Activated CD4-positive, alpha-beta T cell treated with anti-CD3 and anti-CD28 coated beads, Interleukin-10, Interleukin-2, amounts not matched to agents 100 ng/mL and 50 ng/mL, durations not matched to agents 16 hours and 8 hours (primary cell): ENCODE results near the gene RTP5.

Source experiments
- DNase-seq: peaks from one replicate; pipeline ENCODE4 v3.0.0-alpha.2; 2020

Gene RTP5

DNA sequence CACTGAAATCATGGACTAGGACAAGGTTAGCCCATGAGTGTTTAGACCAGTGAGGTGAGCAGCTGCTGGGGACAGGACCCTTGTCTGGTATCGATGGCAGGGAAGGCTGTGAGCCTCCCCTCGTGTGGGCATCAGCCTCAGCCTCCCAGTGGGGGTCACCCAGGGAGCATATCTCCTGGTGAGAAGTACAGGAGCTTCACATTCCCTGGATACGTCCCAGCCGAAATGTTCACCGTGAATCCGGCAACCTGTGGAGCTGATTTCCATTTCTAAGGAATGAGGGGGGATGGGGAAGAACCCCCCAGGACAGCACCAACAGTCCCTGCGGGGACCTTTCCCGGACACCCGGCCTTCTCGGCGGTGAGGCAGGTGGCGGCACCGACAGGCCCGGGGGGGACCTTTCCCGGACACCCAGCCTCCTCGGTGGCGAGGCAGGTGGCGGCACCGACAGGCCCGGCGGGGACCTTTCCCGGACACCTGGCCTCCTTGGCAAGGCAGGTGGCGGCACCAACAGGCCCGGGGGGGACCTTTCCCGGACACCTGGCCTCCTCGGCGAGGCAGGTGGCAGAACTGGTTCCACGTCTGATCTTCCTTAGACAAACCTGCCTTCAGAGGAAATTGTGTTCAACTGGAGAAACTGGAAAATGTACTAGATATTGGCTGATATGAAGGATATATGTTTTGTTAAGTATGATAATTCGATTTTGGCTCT is 21.2 kb downstream of the RTP5 start:
- DNase-seq, result no peak

DNA sequence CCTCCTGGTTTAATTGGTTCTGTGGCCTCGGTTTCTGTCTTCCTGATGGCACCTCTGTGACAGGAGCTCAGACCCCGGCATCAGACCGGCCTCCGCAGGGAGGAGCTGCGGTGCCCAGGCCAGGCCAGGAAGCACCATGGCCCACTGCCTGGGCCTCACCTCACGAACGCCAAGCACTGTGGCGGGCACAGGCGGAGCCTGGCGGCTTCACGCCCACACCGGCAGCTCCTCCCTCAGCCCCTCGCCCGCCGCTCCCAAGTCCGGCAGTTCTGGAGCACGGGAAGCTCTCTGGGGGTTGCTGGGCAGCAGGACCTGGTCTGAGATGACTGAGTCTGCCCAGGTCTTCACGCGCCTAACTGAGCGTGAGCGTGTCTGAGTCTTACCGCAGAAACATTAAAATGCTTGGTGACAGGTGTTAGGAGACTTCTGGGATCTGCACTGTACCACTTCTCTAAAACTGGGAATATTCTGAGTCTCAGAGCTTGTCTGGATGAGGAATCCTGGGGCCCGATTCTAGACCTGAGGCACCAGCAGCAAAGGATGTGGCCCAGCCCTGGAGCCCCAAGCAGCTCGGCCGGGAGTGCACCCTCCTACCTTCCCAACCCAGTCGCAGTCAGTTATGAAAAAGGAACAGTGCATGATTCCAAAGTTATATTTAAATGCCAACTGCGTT is 21.9 kb downstream of the RTP5 start:
- no peak for DNase-seq

DNA sequence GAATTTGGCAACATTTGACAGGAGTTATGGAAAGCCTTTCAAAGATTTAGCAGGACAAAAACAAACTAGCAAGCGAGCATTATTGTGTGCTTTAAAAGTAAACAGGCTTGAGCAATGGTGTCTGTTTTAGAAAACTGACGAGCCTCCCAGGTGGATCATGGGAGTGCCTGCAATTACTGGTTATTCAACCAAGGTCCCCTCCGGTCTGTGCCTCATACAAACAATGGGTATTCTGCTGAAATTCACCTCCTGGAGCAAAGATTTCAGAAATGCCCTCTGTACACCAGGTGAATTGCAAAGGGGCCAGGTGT is 22.4 kb downstream of the RTP5 start:
- DNase-seq, result no peak

DNA sequence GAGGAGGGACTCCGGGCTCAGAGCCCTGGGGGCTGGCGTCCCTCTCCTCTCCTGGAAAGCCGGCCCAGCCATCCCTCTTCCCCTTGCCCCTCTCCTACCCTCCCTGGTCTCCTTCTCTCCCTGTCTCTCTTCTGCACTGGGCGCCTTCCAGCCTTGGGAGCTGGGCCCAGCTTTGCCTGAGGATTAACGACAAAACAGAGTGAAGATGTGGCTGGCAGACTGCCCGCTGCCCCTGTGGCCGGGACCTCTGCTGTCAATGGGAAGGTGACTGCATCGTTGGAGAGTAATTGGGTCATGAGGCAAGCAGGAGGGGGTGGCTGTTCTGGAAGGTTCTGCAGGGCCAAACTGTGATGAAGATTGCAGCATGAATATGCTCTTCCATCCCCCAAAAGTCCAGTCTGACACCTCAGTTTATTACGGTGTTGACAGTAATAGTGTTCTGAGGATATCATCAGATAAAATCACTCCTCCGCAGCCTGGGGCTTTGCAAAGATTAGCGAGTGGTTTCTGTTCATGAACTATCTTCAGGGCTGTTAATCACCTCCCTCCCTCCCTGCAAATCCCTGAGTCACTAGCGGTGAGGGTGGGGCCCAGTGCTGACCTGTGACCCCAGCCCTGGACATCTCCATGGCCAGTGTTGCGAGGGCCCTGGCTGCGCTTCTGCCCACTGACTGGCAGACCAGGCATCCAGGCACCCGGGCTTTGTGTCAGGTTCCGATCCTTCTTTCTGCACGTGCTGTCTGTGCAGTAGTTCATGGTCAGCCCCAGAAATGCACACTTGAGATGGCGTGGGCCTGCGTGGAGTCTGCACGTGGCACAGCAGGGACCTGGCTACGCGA is 23.0 kb downstream of the RTP5 start:
- DNase-seq, result no peak

DNA sequence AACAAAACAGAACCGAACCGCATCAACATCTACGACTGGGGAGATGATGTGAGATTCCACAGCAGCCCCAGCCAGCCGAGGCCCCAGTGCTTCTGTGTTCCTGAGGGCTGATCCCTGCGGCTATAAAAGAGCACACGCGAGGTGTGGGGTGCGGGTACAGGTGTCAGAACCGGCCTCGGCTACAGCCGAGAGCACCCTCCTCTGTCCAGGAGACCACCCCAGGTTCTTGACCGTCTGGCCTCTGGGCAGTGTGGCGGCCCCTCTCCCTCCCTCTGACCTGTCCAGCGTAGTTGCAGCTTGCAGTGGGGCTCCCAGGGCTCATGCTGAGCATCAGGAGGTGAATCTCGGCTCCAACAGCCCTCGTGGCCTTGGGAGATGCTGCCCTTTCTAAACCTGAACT is 23.7 kb downstream of the RTP5 start:
- no peak for DNase-seq

DNA sequence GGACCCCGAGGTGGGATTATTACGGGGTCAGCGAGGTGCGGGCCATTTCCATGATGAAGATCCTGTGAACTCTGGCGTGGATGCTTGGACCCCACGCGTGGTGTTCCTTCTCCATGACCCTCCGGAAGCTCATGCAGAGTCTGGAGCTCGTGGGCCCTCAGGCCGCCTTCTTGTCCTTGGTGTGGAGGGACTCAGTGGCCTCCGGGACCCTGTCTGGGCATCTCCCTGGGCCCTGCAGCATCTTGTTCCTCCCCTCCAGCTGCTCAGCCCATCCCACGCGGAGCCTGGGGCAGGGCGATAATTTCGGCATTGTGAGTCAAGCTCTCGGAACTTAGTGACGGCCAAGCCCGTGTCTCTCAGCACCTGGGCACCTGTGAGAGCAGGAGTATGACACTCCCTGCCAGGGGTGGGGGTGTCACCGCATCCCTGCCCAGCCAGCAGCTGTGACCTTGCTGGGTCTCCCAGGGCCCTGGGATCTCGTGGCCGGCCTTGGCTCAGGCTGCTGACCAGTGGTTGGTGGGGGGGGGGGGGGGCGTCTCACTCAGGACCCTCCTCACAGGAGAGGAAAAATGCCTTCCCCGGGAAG is 24.6 kb downstream of the RTP5 start:
- DNase-seq, result no peak

DNA sequence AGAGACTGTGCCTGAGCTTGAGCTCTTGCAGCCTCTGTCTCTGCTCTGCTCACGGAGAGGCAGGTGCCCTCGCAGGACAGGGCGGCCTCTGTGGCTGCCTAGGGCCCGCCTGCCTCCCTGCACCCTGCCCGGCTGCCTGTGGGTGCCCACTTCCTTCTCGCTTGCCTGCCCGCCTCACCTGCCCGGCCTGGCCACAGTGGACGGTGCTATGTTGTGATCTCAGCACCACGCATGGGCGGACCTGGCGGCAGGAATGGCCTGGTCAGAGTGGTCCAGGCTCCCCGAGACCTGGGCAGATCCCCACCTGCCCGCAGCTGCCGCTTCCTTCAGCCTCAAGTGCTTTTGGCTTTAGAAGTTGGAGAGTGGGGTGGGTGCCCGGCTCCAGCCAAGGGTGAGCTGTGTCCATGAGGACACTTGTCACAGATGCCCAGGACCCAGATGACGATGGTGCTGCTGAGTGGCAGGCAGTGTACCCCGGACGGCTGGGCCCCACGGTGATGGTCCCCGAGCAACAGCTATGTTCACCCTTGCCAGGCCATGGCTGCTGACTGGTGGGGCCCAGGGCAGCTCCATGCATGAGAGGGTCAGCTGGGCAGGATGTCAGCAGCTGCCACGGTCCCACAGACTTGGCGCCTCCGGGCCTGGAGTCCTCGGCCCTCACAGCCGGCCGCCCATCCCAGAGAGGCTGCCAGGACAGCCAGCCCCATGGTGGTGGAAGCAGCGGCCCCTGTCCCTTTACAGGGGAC is 25.3 kb downstream of the RTP5 start:
- DNase-seq, result no peak

DNA sequence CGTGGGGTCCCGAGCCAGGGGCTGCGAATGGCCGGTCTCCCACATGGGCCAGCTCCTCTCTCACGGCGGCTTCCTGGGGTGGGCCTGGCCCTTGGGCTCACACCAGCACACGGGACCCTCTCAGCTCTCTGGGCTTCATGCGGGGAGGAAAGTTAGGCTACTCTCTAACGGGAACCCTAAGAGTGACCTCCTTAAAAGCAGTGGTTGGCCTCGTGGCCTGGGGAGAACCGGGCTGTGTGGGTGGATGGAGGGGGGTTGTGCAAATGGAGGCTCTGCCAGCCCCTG is 25.8 kb downstream of the RTP5 start:
- no peak for DNase-seq

DNA sequence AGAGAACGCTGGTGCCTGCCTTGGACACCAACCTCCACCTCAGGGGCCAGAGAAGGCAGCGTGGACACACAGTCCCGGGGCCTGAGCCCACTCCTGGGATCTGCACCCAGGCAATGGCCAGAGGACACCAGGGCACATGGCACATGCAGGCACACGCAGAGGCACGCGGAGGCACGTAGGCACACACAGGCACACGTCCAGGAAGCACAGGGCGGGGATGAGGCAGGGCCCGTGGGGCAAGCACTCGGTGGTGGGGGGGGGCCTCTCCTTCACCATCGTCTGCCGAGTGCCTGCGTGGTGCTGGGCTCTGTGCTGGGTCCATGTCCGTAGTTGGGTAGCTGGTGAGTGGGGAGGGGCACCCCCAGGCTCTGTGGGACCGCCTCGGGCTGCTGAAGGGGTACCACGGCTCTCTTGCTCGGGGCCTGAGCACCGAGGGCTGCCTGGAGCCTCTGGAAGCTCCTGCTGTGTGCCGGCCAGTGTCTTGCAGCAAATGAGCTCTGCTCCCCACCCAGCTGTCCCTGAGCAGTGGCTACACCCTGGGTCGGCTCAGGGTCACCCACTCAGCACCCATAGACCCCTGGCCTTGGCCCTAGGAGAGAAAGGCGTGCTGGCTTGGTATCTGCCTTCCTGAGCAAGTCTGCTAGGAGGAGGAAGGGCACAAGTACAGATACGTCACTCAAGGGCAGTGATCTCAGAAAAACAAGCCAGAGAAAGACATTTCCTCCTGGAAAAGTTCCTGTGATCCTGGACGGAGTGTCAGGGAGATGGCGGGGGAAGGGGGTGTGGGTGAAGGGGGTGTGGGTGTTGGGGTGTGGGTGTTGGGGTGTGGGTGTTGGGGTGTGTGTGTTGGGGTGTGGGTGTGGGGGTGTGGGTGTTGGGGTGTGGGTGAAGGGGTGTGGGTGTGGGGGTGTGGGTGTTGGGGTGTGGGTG is 26.4 kb downstream of the RTP5 start:
- DNase-seq, result no peak

DNA sequence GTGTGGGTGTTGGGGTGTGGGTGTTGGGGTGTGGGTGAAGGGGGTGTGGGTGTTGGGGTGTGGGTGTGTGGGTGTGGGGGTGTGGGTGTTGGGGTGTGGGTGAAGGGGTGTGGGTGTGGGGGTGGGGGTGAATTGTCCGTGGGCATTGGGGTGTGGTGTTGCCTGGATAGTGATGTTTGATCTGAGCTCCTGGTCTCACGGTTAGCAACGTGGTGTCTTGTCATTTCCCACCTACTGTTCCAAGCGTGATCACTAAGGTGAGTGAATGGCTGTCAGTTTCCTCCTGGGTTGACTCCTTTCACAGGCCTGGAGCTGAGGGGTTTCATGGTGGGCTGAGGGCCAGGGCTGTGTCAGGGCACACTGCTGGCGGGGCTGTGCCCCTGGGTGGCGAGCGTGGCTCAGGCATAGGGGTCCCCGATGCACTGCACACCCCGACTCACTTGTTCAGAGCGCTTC is 27.2 kb downstream of the RTP5 start:
- no peak for DNase-seq

DNA sequence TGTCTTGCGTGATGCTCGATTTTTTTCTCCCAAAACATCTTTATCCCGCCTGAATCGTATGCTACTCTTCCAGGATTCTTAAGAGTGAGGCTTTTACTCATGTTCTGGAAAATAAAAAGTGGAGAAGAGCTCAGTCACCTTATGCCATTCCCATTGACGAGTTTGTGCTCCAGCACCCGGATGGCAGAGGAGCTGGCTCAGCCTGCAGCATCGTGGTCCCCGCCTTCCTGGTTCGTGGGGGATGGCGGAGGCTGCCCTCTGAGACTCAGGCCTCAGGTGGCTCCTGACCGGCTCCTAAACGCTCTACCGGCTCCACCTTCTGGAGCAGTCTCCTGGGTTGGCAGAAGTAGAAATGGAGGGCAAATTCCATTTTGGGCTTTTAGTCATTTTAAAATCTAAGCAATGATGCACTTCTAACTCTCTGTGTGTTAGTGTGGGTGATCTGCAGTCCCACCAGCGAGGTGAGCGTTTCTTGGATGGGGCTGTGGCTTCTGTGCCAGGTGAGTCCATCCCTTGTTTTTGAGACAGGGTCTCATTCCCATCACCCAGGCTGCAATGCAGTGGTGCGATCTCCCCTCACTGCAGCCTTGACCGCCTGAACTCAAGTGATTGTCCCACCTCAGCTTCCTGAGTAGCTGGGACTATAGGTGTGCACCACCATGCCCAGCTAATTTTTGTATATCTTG is 27.8 kb downstream of the RTP5 start:
- no peak for DNase-seq

DNA sequence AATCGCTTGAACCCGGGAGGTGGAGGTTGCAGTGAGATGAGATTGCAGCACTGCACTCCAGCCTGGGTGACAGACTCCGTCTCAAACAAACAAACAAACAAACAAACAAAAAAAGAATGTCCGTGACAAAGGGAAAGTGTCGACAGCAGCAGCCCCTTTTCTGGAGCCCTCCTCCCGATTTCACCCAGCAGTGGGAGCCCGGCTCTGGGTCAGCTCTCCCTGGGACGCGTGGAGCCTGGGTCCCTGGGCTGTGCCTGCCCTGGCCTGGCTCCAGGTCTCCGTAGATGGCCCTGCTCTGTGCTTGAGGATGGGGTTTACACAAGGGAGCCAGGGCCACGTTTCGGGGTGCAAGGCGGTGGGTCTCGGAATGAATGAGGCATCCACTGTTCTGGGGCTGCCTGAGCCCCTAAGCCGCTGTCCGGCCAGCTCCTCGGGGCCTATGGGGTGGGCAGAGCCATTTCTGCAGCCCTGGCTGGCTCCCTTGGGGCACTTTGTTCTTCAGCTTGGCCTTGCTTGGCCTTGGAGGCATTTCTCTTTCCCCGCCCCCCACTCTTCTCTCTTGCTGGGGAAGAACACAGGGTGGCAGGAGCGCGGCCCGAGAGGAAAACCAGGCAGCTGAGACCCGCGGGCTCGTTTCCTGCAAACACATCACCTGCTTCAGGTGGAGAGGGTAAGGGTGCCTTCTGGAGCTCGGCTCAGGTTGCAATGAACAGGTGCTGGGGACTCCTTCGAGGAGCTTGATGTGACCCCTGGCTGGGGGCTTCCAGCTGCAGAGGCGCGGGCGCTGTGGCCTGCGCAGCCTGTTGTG is 29.1 kb downstream of the RTP5 start:
- no peak for DNase-seq

DNA sequence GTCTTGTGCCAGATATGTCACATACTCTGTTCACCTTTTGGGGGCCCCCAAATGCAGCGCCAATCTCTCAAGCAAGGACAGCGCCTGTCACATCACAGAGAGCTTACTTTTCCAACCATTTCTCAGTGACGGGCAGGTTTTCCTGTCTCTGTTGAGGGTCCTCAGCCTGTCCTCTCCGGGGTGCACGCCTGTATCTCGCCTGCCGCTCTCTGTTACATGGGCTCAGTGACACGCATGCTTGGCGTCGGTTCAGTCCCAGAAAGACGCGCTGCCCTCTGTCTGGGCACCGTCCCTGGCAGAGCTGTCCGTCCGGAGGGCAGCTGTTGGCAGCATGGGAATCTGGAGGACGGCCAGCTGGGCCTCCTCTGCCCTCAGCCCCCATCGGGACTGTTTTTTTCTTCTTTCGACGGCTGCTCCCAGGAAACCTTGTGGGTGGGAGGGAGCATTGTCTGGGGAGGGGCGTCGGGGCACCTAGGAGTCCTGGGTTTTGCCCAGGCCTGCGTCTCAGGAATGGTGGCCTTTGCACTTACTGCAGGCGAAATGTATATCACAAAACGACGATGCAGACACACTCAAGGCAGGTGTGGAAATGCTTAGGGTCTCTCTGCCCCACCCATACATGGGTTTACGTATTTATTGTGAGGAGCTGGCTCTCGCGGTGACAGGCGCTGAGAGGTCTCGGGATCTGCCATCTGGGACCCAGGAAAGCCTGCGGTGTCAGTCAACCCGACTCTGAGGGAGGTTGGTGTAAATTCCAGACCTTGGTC is 30.9 kb downstream of the RTP5 start:
- DNase-seq, result no peak

DNA sequence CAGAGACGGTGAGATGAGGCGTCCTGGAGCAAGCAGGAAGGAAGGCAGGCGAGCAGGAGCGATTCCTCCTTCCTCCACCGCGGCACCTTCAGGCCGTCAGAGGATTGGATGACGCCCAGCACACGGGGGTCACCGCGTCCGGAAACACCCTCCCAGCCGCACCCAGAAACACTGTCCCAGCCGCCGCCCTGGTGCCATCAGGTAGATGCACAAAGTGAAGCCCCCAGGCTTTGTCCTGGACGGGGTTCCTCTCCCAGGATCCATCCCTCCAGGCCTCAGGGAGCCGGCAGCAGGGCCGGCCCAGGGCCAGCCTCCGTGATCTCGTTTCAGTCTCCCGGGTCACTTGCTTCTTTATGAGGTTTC is 31.5 kb downstream of the RTP5 start:
- DNase-seq, result no peak

DNA sequence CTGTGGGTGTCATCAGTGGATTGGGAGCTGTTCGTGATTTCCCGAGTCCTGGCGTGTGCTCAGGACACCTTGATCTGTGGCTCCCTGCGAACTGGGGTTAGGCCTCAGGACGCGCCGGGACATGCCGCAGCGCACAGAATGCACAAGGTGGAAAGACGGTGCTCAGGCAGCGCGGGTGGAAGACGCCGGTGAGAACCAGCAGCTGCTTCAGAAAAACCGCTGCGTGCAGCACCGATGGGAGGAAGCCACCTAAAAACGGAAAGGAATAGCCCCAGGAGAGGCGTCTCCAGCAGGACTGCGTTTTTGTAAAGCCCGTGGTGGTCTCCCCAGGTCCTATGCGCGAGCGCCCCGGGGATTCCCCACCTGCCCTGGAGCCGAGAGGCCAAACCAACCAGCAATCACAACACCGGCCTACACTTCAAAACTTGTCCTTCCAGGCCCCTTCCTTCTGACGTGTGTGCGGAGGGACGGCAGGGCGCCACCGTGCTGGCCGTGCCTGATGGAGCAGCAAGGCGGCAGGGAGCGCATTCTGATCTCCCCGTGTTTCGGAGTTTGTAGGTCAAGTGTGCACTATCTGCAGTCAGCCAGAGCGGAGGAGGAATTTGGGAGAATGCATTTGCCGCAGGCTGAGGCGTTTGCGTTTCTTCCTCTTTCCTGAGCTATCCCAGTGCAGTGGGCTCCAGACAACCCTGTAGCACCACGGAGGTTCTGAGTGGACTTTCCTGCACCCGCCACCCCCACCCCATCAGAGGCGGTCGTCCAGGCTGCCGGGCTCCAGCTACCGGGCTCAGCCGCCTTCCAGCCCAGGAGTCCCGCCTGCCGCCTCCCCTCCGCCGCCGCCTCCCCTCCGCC is 32.2 kb downstream of the RTP5 start:
- no peak for DNase-seq

DNA sequence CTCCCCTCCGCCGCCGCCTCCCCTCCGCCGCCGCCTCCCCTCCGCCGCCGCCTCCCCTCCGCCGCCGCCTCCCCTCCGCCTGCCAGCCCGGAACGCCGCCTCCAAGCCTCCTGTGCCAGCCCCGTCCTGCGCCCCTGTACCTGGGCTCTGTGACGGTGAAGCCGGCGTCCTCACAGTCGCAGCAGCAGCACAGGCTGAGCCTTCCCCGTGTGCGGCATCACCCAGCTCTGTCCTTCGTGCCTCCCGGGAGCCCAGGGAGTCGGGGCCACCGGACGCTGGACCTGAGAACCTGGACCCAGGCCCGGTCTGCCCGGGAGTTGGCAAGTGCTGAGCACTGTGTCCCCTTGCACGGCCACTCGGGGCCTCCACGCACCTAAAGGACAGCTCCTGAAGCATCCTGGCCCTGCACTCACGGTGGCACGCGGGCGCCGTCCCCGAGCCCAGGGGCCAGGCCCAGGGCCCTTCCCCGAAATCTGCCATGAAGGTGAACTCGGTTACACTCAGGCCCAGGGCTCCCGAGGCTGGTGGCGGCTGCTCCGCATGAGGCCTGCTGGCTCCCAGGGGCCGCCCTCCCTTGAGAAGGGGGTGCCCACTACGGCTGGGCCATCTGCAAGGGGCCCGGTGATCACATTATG is 32.9 kb downstream of the RTP5 start:
- DNase-seq, result no peak

DNA sequence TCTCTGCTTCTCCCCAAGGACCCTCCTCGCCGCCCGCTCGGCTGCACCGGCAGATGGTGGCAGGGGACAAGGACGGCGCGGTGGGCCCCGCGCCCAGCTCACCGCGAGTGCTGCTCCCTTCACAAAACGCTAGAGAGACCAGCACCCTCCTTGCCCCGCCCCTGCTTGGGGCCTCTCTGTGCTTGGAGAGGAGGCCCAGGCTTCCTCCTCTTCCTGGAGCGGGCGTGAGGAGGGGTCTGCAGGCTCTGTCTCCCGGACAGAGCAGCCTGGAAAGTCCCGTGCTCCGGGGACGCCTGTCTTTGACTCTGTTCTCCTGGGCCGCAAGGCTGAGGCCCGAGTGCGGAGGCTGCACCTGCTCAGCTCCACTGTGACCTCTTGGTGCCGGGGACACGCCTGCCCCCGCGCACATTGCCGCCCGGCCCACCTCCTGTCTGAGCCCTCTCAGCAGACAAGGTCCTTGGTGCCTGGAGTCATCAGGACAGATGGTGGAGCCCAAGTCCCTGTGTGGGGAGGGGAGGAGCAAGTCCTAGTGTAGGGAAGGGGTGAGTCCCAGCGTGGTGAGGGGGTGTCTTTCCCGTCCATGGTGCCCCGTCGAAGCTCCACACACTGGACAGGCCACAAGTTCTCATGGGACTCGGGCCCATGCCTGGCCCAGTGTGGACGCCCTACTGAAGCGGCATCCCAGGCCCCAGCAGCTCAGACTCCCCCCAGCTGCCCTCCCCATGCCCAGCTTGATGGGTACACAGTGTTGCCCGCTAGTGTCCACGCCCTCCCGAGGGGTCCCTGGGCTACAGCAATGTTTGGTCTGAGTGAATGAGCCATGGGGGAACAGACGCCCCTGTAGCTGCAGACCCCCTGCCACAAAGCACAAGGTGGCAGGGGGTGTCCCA is 33.8 kb downstream of the RTP5 start:
- no peak for DNase-seq
